H1 (cell line): ENCODE data around the gene SIGLECL1. TPM values are rescaled to one million over a fixed set of nuclear protein-coding genes. Genes with fewer than 3 reads are reported as not detected.

Source experiments
- CTCF ChIA-PET: fragments of 300-600 bp; sonication (Branson Sonifier 250); formaldehyde crosslinking; loops from one replicate; lab custom pipeline; 2021; ENCODE audit not compliant: partially characterized antibody; lab: Charles Lee
- POLR2A ChIA-PET: fragments of 300-600 bp; sonication (Branson Sonifier 250); formaldehyde crosslinking; loops from one replicate; lab custom pipeline; 2021; ENCODE audit warnings: inconsistent platforms; ENCODE audit not compliant: partially characterized antibody; lab: Charles Lee
- DNase-seq, 2 experiments: peaks; one replicate each; pipeline versions ENCODE4 v3.0.0 to v3.0.0-alpha.2; 2010 to 2022; ENCODE audit warnings: low spot score in 2 of 2, low read depth in 1 of 2, mixed read lengths in 1 of 2
- FAIRE-seq: peaks from 2 replicates; lab custom pipeline; 2011; peaks lifted over from hg19 to GRCh38; lab: Jason Lieb, UNC
- H2AFZ ChIP-seq: 2 replicates; pipeline ENCODE4 v1.8.1; 2012; ENCODE audit warnings: low read length, inconsistent platforms
- H2AK5ac ChIP-seq: 2 replicates; pipeline ENCODE4 v1.6.1; 2013; ENCODE audit warnings: low read depth, low read length
- H2BK120ac ChIP-seq: replicated peaks from 2 replicates; pipeline ENCODE3; 2013; ENCODE audit warnings: low read depth, low read length, inconsistent platforms
- H2BK12ac ChIP-seq: 2 replicates; pipeline ENCODE4 v1.6.1; 2013; ENCODE audit warnings: low read depth, low read length
- H2BK15ac ChIP-seq: 2 replicates; pipeline ENCODE4 v1.6.1; 2013; ENCODE audit warnings: low read length
- H2BK20ac ChIP-seq: 2 replicates; pipeline ENCODE4 v1.6.1; 2013; ENCODE audit warnings: low read length
- H2BK5ac ChIP-seq: 2 replicates; pipeline ENCODE4 v1.6.1; 2013; ENCODE audit warnings: low read depth, low read length
- H3K14ac ChIP-seq: 2 replicates; pipeline ENCODE4 v1.6.1; 2013; ENCODE audit warnings: inconsistent platforms; ENCODE audit not compliant: insufficient read length
- H3K18ac ChIP-seq: 2 replicates; pipeline ENCODE4 v1.6.1; 2013; ENCODE audit warnings: low read length; ENCODE audit errors: extremely low read depth
- H3K23ac ChIP-seq: 2 replicates; pipeline ENCODE4 v1.6.1; 2013; ENCODE audit warnings: inconsistent platforms; ENCODE audit not compliant: insufficient read length
- H3K23me2 ChIP-seq: 2 replicates; pipeline ENCODE4 v1.6.1; 2013; ENCODE audit warnings: low read depth, low read length
- H3K27ac ChIP-seq: 2 replicates; pipeline ENCODE4 v1.6.1; 2011; ENCODE audit warnings: low read depth, low read length, inconsistent platforms
- H3K27me3 ChIP-seq, 4 experiments: replicated peaks in 1 of 4; 1 replicate in 1 of 4; 2 replicates in 3 of 4; pipeline versions ENCODE4 v1.6.1 to v1.8.1; 2011 to 2013; ENCODE audit warnings: low read length in 3 of 4, mild to moderate bottlenecking in 3 of 4, inconsistent platforms in 2 of 4, mixed read lengths in 2 of 4, moderate library complexity in 1 of 4; ENCODE audit not compliant: control insufficient read depth in 3 of 4, insufficient read depth in 3 of 4; ENCODE audit errors: extremely low read depth in 1 of 4
- H3K36me3 ChIP-seq, 4 experiments: 2 replicates each; pipeline versions ENCODE4 v1.6.1 to v1.8.1; 2011 to 2013; ENCODE audit warnings: mild to moderate bottlenecking in 4 of 4, low read length in 3 of 4, moderate library complexity in 2 of 4, control low read depth in 1 of 4, inconsistent platforms in 1 of 4; ENCODE audit not compliant: insufficient read depth in 4 of 4, control insufficient read depth in 2 of 4
- H3K4ac ChIP-seq: replicated peaks from 2 replicates; pipeline ENCODE3; 2013; ENCODE audit warnings: low read length, low read depth, mixed read lengths, inconsistent platforms; ENCODE audit not compliant: insufficient read length
- H3K4me1 ChIP-seq, 4 experiments: replicated peaks in 1 of 4; 1 replicate in 1 of 4; 2 replicates in 3 of 4; pipeline versions ENCODE4 v1.6.1 to v1.8.1; 2011 to 2013; ENCODE audit warnings: low read length in 3 of 4, inconsistent platforms in 2 of 4, mixed read lengths in 1 of 4; ENCODE audit not compliant: insufficient read depth in 4 of 4, control insufficient read depth in 3 of 4
- H3K4me2 ChIP-seq, 2 experiments: 2 replicates each; pipeline versions ENCODE4 v1.6.1 to v1.8.1; 2011 to 2013; ENCODE audit warnings: low read depth in 2 of 2, low read length in 2 of 2, control low read depth in 1 of 2, inconsistent platforms in 1 of 2, mild to moderate bottlenecking in 1 of 2; ENCODE audit not compliant: insufficient read depth in 1 of 2
- H3K4me3 ChIP-seq, 4 experiments: fragments of 200-600, 300-600 bp in 1 of 4; sonication (generic), shearing (Covaris generic), sonication (Bioruptor Twin) in 1 of 4; 2 replicates each; pipeline versions ENCODE4 v1.5.1 to v1.8.1; 2011 to 2016; ENCODE audit warnings: low read length in 4 of 4, low read depth in 3 of 4, control low read depth in 2 of 4, inconsistent platforms in 2 of 4, mild to moderate bottlenecking in 2 of 4, mixed read lengths in 1 of 4, moderate library complexity in 1 of 4; ENCODE audit not compliant: insufficient read depth in 2 of 4; ENCODE audit errors: extremely low read depth in 1 of 4
- H3K56ac ChIP-seq: replicated peaks from 2 replicates; pipeline ENCODE3; 2013; ENCODE audit warnings: low read depth, mild to moderate bottlenecking, mixed read lengths, low read length, inconsistent platforms; ENCODE audit not compliant: insufficient read length
- H3K79me1 ChIP-seq: 2 replicates; pipeline ENCODE4 v1.6.1; 2013; ENCODE audit warnings: low read depth, low read length, control low read depth
- H3K79me2 ChIP-seq, 2 experiments: 2 replicates each; pipeline versions ENCODE4 v1.6.1 to v1.8.1; 2012 to 2013; ENCODE audit warnings: low read length in 2 of 2, mild to moderate bottlenecking in 2 of 2, inconsistent platforms in 1 of 2; ENCODE audit not compliant: insufficient read depth in 2 of 2, control insufficient read depth in 1 of 2
- H3K9ac ChIP-seq, 4 experiments: replicated peaks in 1 of 4; 1 replicate in 1 of 4; 2 replicates in 3 of 4; pipeline versions ENCODE4 v1.6.1 to v1.8.1; 2011 to 2013; ENCODE audit warnings: low read depth in 3 of 4, low read length in 3 of 4, control low read depth in 2 of 4, mild to moderate bottlenecking in 2 of 4, moderate library complexity in 2 of 4, inconsistent platforms in 1 of 4; ENCODE audit errors: extremely low read depth in 1 of 4
- H3K9me3 ChIP-seq, 2 experiments: 2 replicates each; pipeline versions ENCODE4 v1.6.1 to v1.8.1; 2012 to 2013; ENCODE audit warnings: mild to moderate bottlenecking in 2 of 2, moderate library complexity in 2 of 2, control low read depth in 1 of 2, inconsistent platforms in 1 of 2, low read depth in 1 of 2, low read length in 1 of 2, mixed read lengths in 1 of 2; ENCODE audit not compliant: insufficient read depth in 2 of 2
- H4K20me1 ChIP-seq, 2 experiments: replicated peaks in 1 of 2; 2 replicates each; pipeline versions ENCODE3 to v1.8.1; 2011 to 2013; ENCODE audit warnings: inconsistent platforms in 2 of 2, low read length in 2 of 2, mild to moderate bottlenecking in 1 of 2; ENCODE audit not compliant: insufficient read depth in 2 of 2, control insufficient read depth in 1 of 2
- H4K5ac ChIP-seq: 2 replicates; pipeline ENCODE4 v1.6.1; 2013; ENCODE audit warnings: low read length, low read depth, mixed read lengths, inconsistent platforms; ENCODE audit not compliant: insufficient read length
- H4K8ac ChIP-seq: 2 replicates; pipeline ENCODE4 v1.8.0; 2013; ENCODE audit warnings: mild to moderate bottlenecking, moderate library complexity, low read length, inconsistent platforms; ENCODE audit not compliant: insufficient read depth; ENCODE audit errors: extremely low read depth
- H4K91ac ChIP-seq: replicated peaks from 2 replicates; pipeline ENCODE3; 2013; ENCODE audit warnings: low read length, mixed read lengths, inconsistent platforms; ENCODE audit not compliant: insufficient read length
- CREB1 ChIP-seq: IDR thresholded peaks from 2 replicates; pipeline ENCODE4 v1.6.1; 2012; ENCODE audit warnings: inconsistent platforms
- HDAC6 ChIP-seq: IDR thresholded peaks from one replicate; pipeline ENCODE4 v1.7.1; 2012; ENCODE audit warnings: low read depth, mild to moderate bottlenecking, inconsistent platforms, low read length, moderate library complexity
- JUN ChIP-seq: IDR thresholded peaks from 2 replicates; pipeline ENCODE4 v1.6.1; 2011; ENCODE audit warnings: low read depth, mild to moderate bottlenecking, improper control_type of control experiment, low read length
- JUND ChIP-seq: IDR thresholded peaks from 2 replicates; pipeline ENCODE4 v1.6.1; 2011; ENCODE audit warnings: mild to moderate bottlenecking, improper control_type of control experiment, low read length
- POU5F1 ChIP-seq: IDR thresholded peaks from 2 replicates; pipeline ENCODE4 v1.6.1; 2011; ENCODE audit warnings: low read depth, mild to moderate bottlenecking, low read length, moderate library complexity
- RFX5 ChIP-seq: IDR thresholded peaks from 2 replicates; pipeline ENCODE4 v1.6.1; 2011; ENCODE audit warnings: low read depth, low read length, improper control_type of control experiment, borderline replicate concordance
- WGBS, 2 experiments: shearing (Covaris generic) in 1 of 2; methylation state at CpG; one replicate each; pipeline versions ENCODE4 v1.1.6 to v1.1.7; 2013 to 2015; ENCODE audit warnings: low lambda C conversion rate in 2 of 2, mixed read lengths in 2 of 2, inconsistent platforms in 1 of 2, low coverage in 1 of 2, missing lambda C conversion rate in 1 of 2; ENCODE audit not compliant: insufficient replicate concordance in 2 of 2, insufficient coverage in 1 of 2, insufficient read length in 1 of 2; ENCODE audit errors: extremely low coverage in 1 of 2, missing lambda C conversion rate in 1 of 2; 5-methylcytosine and 5-hydroxymethylcytosine counted together
- polyA plus RNA-seq, 7 experiments: library from polyadenylated mRNA; depleted of rRNA in 3 of 7; stranded (reverse) in 5 of 7; unstranded in 2 of 7; fragments of >200 nt in 5 of 7; fragments of 200-250 nt in 2 of 7; gene quantifications; 1 replicate in 5 of 7; 2 replicates in 1 of 7; 4 replicates in 1 of 7; pipeline versions ENCODE4 v1.2.1 to v1.2.3, GENCODE V29; 2011 to 2013; ENCODE audit warnings: missing spikeins in 2 of 7, mixed read lengths in 2 of 7
- total RNA-seq: library from RNA; stranded (reverse); fragmentation: NEBNext Ultra II Directional; extraction: Animal tissue kit (Norgen Biotek cat#: 25700); gene quantifications from 2 replicates; pipeline ENCODE4 v1.2.1, GENCODE V29; 2021

Gene SIGLECL1
- total and polyA plus RNA-seq, 2 of the 8 experiments (the other 6 are each of a cell fraction or from before 2014, with no cell fraction given), result not detected

- FAIRE-seq (no peak), DNase-seq (no peak)
- Histone ChIP-seq H4K5ac (no peak overlapping the region), H3K14ac (no peak overlapping the region), H4K91ac (no peak overlapping the region), H3K4ac (no peak overlapping the region), H2BK12ac (no peak overlapping the region), H3K27me3 (no peaks in the 10 kb centered on the region; a peak in 1 of 7 replicates), H4K20me1 (no peaks in the 10 kb centered on the region), H3K4me3 (no peak overlapping the region), H2BK15ac (no peak overlapping the region), H3K56ac (no peak overlapping the region), H3K27ac (no peak overlapping the region), H3K79me2 (no peaks in the 10 kb centered on the region), H3K9me3 (0 out of 4 replicates have a peak, but pooled peaks cover 0 to 7% of the 10 kb centered on the region in 2 experiments), H2BK5ac (no peak overlapping the region), H3K23ac (no peak overlapping the region), H3K23me2 (no peaks in the 10 kb centered on the region), H3K4me2 (no peak overlapping the region), H2BK120ac (no peak overlapping the region), H3K36me3 (no peaks in the 10 kb centered on the region), H3K4me1 (no peaks in the 10 kb centered on the region), H4K8ac (no peak overlapping the region), H2AFZ (no peak overlapping the region), H3K18ac (no peak overlapping the region), H2AK5ac (no peak overlapping the region), H2BK20ac (no peak overlapping the region), H3K79me1 (no peaks in the 10 kb centered on the region), H3K9ac (no peak overlapping the region)
- 72% methylated on average over 2 of the region's 2 CpGs; no CpG with 5 or more reads in 1 of the 2 experiments for WGBS, 2 experiments
- POLR2A ChIA-PET, result no interaction called here
- TF ChIP-seq CREB1 (no peak), POU5F1 (no peak), JUN (no peak), HDAC6 (no peak), JUND (no peak), RFX5 (no peak)
- CTCF ChIA-PET, result no interaction called here
These were observed 23.6 kb upstream of the SIGLECL1 start for GRCh38 chr19:51227326-51227725.
